GM21717 (cell line): Measurements from ENCODE around the gene TRIP13.
"Not testable (repeated sequence)": the region's sequence is repeated elsewhere in the genome, so short reads cannot be mapped to it uniquely, and the experiment has no call there.

ENCODE experiments used
- ATAC-seq: cut with Tn5 transposase; IDR thresholded peaks from one replicate; pipeline ENCODE4 v1.9.1; 2021; ENCODE audit warnings: mild to moderate bottlenecking, moderate library complexity; ENCODE audit not compliant: unreplicated experiment

The TRIP13 gene

DNA sequence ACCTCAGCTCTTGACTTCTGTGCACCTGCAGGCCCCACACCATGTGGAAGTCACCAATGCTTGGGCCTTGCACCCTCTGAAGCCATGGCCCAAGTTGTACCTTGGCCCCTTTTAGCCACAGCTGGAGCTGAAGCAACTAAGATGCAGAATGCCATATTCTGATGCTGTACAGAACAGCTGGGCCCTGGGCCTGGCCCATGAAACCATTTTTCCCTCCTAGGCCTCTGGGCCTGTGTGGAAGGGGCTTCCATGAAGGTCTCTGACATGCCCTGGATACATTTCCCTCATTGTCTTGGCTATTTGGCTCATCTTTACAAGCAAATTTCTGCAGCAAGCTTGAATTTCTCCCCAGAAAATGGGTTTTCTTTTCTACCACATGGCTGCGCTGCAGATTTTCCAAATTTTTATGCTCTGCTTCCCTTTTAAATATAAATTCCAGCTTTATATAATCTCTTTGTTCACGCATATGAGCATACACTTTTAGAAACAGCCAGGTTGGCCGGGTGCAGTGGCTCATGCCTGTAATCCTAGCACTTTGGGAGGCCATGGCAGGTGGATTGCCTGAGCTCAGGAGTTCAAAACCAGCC lies 41.8 kb downstream of the TRIP13 start:
- ATAC-seq, result not testable (repeated sequence)

DNA sequence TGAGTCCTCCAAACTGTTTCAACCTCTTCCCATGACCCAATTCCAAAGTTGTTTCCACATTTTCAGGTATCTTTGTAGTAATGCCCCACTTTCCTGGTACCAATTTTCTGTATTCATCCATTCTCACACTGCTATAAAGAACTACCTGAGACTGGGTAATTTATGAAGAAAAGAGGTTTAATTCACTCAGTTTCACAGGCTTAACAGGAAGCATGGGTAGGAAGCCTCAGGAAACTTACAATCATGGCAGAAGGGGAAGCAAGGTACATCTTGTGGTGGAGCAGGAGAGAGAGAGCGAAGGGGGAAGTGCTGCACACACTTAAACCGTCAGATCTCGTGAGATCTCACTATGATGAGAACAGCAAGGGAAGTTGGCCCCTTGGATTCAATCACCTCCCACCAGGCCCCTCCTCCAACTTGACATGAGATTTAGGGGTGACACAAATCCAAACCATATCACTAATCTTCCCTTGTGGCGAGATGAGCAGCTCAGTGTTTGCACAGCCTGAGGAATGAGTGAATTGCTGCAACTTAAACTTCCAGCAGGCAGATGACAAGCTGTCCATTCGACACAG lies 42.9 kb downstream of the TRIP13 start:
- ATAC-seq, result no peak

DNA sequence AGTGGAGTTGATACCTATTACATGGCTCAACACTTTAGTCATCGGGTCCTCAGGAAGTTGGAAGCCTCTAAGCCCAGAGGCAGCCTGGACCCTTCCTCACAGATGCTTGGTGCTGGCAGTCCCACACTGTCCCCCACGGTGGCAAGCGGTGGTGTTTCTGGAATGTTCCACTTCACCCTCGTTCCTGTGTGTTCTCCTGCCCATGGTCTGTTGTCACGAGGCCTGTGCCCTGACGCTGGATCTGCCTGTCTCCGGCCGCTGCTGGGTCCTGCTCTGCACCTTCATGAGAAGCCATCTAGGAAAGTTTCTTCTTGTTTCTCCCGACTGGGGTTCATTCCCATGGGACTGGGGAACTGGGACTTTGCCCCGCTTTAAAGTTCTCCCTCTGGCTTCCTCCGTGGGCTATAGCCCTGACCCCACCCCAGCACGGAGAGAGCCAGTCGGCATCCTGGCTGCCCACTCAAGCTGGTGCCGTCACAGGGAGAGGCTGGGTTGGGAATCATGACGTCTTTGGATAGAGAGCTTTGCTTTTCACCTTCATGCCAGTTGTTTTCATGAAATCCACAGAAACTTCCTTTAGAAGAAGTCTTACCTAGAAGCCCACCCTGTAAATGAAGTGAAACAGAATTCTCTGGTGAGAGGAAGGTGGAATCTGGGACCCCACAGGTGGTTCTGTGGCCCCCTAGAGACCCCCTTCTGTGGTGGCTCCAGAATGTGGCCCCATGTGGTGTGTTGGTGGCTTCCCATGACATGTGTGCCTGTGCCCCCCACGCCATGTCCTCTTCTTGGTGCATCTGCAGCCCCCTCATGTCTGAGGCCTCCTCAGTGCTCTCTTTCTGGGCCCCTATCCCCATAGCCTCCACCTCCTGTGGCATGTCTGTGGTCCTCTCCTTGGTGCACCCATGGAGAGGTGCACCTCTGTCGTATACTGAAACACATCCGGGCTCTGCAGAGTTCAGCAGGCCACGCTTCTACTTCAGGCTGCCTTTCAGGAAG lies 43.8 kb downstream of the TRIP13 start:
- ATAC-seq, result no peak

DNA sequence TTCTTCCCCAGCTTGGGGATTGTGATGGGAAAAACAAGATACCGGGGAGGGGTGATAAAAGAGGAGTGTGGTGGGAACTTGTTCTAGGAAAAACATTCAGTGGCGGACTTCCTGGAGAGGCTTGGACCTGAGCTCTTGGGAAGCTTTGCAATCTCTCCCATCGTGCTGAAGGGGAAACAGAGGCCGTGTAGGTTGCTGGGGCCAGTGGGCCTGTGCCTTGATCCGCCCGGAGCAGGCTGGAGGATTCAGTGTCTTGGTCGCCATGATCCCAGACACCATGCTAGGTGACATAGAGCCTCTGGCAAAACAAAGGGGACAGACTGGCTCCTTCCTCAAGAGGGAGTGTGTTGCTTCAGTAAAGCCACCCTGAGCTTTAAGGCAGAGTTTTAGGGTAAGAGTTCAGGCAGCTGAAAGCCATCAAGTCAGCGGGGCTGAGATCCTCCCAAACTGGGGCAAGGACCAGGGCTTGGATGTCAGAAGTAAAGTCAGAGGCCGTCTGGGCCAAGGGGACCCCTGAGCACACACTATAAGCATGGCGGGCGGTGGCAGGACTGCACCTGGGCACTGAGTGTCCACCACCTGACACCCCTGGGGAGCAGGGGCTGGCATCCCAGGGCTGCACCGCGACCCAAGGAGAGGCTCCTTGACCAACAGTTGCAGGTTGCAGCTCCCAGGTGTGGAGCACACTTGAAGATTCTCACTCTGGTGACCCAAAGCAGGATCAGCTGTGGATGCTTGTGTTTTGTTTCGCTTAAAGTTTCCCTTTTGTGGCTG lies 44.7 kb downstream of the TRIP13 start:
- ATAC-seq, result no peak

DNA sequence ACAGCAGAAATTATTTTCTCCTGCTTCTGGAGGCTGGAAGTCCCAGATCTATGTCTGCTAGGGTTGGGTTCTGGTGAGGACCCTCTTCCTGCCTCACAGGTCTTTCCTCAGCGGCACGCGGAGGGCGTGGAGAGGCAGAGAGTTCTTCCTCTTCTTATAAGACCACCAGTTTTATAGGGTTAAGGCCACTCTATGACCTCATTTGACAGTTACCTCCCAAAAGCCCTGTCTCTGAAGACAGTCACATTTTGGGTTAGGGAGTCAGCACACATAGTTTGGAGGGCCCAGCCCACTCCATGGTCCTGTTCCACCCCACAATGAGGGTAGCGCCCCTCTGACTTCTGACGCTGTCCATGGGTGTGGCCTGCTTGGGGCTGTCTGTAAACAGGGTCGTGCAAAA lies 46.7 kb downstream of the TRIP13 start:
- ATAC-seq, result no peak

DNA sequence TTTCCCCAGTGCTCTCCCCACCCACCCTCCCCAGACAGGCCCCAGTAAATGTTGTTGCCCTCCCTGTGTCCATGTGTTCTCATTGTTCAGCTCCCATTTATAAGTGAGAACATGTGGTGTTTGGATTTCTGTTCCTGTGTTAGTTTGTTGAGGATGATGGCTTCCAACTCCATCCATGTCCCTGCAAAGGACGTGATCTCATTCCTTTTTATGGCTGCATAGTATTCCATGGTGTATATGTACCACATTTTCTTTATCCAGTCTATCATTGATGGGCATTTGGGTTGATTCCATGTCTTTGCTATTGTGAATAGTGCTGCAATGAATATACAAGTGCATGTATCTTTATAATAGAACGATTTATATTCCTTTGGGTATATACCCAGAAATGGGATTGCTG lies 48.1 kb downstream of the TRIP13 start:
- ATAC-seq, result not testable (repeated sequence)

DNA sequence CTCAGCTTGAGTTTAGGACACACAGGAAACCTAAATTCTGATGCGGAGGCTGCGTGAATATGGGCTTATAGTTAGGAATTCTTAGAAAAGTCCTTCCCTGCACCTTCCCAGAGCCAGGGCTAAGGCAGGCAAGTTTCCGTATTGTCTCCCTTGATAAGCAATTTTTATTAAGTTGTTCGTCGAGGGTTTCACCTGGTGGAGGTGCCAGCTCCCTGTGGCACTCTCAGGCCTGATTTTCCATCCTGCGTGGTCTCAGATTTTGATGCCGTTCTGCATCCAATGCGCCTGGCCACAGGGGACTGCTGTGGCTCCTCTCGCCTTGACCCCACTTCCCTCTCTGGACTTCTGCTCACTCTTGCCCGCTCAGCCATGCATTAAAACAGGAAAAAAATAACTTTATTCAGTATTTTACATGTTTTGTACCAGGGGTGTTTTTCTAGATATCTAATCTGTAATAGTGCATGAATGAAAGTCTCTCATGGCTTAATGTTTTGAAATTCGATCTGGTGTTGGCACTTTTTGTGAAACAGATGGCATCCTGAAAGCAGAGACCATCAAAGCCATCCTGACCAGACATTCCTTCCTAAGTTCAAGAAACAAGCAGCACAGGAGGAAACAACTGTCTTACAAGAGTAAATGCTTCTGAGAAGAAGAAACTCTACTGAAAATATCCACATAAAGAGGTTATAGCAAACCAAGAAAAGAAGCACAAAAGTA lies 50.7 kb downstream of the TRIP13 start:
- ATAC-seq, result no peak

DNA sequence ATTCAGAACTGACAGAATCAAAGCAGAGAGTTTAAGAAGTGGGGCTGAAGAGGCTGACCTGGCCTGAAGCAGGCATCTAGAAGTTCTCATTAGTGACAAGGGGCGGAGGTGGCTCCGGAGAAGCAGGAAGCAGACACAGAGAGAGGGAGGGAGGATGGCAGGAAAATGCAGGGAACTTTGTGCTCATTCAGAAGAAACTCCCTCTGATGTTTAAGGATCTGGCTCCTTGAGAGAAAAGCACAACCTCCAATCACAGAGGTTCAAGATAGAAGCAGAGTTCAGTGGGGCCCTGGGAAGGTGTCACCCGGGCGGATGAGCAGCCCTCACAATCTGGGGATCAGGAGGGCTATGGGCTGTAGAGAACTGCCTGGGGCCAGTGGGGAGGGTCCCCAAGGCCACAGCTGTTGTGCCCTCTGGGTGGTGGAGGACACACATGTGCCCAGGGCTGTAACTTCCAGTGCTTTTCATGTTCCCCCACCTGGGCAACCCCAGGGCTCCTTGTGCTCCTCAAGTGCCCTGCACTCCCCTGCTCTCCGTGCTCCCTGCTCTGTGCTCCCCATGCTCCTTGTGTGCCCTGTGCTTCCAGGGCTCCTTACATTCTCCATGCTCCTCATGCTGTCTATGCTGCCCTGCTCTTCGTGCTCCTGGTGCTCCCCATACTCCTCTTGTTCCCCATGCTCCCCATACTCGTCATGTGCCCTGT lies 51.4 kb downstream of the TRIP13 start:
- ATAC-seq, result no peak

DNA sequence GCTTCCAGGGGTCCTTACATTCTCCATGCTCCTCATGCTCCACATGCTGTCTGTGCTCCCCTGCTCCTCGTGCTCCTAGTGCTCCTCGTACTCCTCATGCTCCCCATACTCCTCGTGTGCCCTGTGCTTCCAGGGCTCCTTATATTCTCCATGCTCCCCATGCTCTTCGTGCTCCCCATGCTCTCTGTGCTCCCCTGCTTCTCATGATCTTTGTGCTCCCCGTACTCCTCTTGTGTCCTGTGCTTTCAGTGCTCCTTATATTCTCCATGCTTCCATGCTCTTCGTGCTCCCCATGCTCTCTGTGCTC lies 51.9 kb downstream of the TRIP13 start:
- no peak for ATAC-seq

DNA sequence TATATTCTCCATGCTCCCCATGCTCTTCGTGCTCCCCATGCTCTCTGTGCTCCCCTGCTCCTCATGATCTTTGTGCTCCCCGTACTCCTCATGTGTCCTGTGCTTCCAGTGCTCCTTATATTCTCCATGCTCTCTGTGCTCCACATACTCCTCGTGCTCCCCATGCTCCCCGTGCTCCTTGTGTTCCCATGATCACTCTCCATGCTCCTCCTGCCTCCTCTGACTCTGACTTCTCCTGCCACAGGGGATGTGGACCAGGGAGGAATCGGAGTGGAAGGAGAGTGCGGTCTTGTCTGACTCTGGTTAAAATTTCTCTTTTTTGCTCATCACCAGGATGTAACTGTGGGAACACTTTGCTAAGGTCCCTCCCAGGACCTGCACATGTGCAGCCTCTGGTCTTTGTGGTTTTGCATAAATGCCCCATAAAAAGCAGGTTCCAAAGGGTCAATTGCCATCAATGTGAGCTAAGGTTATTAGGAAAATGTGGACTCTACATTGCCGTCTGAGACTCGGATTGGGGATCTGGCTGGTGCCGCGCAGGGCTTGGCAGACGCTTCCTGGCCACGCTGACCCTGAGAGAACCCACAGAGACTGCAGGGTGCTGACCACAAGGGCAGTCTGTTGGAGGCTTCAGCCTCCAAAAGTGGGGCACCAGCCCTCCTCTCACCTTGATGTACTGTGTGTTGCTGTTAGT lies 52.5 kb downstream of the TRIP13 start:
- no peak for ATAC-seq

DNA sequence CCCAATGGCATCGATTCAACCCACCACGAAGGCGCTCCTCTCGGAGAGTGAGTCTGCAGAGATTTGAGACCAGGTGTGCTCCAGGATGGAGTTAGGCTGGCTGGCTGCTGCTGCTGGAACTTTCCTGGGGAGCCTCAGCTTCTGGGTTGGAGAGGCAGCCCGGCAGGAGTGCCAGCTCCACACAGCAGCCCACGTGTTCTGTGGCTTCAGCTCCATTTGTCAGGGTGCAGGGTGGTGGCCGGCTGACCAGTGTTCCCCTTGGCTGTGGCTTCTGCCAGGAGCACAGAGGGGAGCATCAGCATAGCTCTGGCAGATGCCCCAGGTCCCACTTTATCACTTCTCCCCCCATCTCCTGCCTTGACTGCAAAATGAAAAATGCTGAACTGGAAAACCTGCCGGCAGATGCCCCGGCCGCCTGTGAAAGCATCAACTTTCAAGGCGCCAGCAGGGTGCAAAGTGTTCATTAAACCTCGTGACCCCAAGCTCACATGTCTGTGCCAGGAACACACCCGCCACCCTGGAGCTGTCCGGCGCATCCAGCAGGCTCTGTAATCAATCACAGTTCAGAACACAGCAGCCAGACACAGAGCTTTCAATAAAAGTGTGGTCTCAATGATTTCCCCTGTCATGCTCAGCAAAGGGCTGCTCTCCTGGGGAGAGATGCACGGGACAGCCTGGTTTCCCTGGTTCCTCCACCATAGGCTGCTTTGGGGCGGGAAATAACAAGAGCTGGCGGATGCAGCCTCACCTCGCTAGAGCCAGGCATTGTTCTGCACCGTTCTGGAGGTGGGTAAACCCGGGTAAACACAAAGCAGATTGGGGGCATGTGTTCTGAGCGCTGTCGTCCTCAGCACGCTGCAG lies 53.2 kb downstream of the TRIP13 start:
- no peak for ATAC-seq

DNA sequence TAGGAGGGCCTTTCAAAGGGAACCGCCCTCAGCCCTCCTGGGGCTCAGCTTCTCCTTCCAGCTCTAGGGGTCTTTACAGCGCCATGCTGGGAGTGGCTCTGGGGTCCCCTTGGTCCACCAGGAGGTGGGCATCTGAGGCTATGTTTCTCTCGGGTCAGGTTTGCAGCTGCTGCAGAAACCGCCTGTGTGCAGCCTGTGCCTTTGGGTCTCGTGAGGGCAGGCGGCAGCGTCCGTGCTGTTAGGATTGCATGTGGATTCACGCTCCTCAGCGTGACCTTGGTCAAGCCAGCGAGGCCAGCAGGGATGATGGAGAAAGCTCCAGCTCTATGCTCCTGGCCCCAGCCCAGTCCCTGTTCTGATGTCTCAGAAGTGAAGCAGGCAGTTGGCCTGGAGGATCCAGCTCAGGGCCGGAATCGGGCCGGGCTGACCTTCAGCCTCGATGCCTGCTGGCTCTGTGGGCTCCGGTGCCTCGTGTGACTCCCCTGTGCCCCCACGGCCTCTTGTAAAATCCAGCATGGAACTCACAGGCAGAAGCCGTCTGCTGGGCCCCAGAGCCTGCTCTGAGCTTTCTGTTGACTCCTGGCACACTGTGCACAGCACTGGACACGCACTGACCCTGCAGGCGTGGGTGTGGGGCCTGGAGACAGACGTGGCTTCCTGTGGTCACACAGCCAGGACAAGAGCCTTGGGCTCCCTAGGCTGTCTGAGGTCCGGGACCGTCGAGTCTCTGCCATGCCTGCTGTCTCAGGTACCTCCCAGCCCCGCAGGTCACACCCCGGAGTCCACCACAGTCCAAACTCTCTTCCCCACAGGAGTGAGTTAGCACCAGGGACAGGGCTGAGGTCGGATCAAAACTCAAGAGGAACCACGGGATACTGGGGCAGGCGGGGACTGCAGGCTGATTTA lies 54.3 kb downstream of the TRIP13 start:
- ATAC-seq, result no peak

DNA sequence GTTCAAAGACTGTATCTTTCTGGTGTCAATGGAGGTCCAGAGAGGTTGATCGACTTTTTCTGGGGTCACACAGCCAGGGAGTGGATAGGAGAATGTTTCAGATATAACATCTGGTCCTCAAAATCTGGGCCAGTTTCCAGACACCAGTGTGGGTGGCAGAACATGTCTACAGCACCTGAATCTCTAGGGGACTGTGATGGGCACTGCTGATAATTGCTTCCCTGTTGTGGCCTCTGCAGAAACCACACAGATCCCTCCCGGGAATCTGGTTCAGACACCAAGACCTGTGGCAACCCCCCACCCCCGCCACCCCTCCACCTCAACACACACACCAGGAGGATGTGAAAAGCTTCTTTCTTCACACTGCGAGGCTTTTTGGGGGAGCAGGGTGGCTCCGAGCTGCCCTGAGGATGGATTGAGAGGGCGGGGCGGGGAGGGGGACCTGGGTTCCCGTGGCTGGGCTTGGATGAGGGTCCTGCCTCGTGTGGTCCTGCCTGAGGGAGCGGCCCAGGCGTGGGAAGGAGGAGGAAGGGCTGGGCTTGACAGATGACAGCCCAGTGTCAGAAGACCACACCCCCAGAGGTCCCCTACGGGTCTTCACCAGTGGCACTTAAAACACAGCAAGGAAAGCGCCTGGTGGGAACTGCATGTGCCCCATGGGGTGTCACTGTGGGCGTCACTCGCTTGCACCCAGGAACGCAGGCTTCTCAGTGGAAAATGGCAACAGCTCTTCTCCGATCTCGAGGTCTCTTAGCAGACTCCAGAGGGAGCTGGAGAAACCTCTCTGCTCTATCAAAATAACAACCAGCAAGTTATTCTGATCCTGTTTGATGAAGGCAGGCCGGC lies 55.2 kb downstream of the TRIP13 start:
- no peak for ATAC-seq

DNA sequence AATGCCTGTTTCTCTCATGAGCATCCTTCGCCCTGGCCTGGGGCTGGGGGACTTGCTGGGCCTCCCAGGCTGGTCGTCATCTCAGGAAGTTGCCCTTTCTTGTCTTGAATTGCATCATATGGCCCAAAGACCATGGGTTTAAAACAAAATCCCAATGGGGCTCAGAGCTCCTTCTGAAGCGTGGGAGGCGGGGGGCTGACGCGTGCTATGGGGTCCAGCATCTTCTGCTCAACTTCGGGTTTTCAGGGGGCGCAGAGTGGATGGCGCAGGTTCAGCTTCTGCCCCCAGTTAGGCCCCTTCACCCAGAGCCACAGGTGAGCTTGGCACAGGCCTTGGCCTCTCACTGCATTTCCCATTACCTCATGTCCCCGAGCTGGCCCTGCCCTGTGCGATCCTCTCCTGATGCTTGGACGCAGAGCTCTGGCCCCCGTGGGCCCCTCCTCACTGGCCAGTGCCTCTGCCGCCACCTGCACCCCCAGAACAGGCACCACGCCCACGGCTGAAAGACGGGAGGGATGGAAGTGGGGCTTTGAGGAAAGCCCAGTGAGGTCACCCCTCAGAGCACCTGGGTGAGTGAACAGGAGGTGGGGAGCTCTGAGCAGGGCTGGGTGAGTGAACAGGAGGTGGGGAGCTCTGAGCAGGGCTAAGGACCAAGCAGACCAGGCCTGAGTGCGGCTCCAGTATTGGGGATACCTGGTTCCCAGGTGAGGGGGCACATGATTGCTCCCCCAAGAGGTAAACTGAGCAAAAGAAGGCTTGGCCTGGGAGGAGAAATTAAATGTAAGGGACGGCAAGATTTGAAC lies 56.0 kb downstream of the TRIP13 start:
- no peak for ATAC-seq

DNA sequence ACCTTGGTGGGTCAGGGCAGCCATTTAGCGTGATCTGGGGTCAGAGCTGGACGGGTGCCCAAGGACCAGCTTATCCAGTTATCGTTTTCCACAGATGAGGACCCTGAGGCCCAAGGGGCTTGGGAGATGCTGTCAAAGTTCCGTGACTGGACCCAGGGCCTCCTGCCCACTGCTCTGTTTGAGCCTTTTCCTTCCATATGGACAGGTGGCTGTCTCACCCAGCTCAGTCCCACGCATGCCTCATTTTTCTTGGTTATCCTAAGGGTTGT lies 56.5 kb downstream of the TRIP13 start:
- ATAC-seq, result no peak
